GM18508 (cell line): ENCODE data around the gene BAMBI.
"Not testable (repeated sequence)": the region's sequence is repeated elsewhere in the genome, so short reads cannot be mapped to it uniquely, and the experiment has no call there.

Experiments
- ATAC-seq: cut with Tn5 transposase; IDR thresholded peaks from one replicate; pipeline ENCODE4 v1.9.1; 2021; ENCODE audit warnings: moderate number of reproducible peaks; ENCODE audit not compliant: insufficient read depth, unreplicated experiment

The BAMBI gene

GRCh38 chr10:28676968-28677887 lies at the start of gene BAMBI:
BAMBI (plus strand) TSS chr10:28677521; CDS start chr10:28677898, 377 bp downstream.
- peak; percentile 62 for ATAC-seq

GRCh38 chr10:28628184-28628893 lies 49.0 kb upstream of the BAMBI start:
- ATAC-seq: no peak

- no peak for ATAC-seq
Measured at GRCh38 chr10:28631896-28632583, 45.3 kb upstream of the BAMBI start.

- ATAC-seq: no peak
Measured at GRCh38 chr10:28632584-28632945, 44.8 kb upstream of the BAMBI start.

- ATAC-seq: no peak
Measured at GRCh38 chr10:28633750-28634149, 43.6 kb upstream of the BAMBI start.

- no peak for ATAC-seq
Measured at GRCh38 chr10:28637346-28637745, 40.0 kb upstream of the BAMBI start.

GRCh38 chr10:28638392-28638791 lies 38.9 kb upstream of the BAMBI start:
- ATAC-seq: no peak

- ATAC-seq: no peak
Measured at GRCh38 chr10:28640551-28640950, 36.8 kb upstream of the BAMBI start.

- ATAC-seq: no peak
Measured at GRCh38 chr10:28644647-28645046, 32.7 kb upstream of the BAMBI start.

- no peak for ATAC-seq
Measured at GRCh38 chr10:28652106-28652505, 25.2 kb upstream of the BAMBI start.

- ATAC-seq: no peak
Measured at GRCh38 chr10:28652703-28653102, 24.6 kb upstream of the BAMBI start.

- ATAC-seq: not testable (repeated sequence)
Measured at GRCh38 chr10:28658824-28659223, 18.5 kb upstream of the BAMBI start.

GRCh38 chr10:28661035-28661434 lies 16.3 kb upstream of the BAMBI start:
- ATAC-seq: no peak

GRCh38 chr10:28663576-28664368 lies 13.5 kb upstream of the BAMBI start:
- ATAC-seq: no peak

- ATAC-seq: no peak
Measured at GRCh38 chr10:28664369-28664740, 13.0 kb upstream of the BAMBI start.

GRCh38 chr10:28666751-28667467 lies 10.4 kb upstream of the BAMBI start:
- no peak for ATAC-seq

- ATAC-seq: no peak
Measured at GRCh38 chr10:28668363-28669226, 8.7 kb upstream of the BAMBI start.
